Measurements from ENCODE around the gene MAPRE3.
A peak's percentile ranks its signal among the peaks of the same experiment; 100 is the strongest.

The MAPRE3 gene

GRCh38 chr2:26988058-26988860 lies 17.8 kb downstream of the MAPRE3 start:
- no peak for DNase-seq

GRCh38 chr2:26989156-26989555 lies 18.7 kb downstream of the MAPRE3 start:
- DNase-seq, result no peak

GRCh38 chr2:26991717-26992116 lies 21.3 kb downstream of the MAPRE3 start:
- DNase-seq, result no peak

- no peak for DNase-seq
Observed at GRCh38 chr2:26993768-26994167, 23.3 kb downstream of the MAPRE3 start.

GRCh38 chr2:26994983-26995382 lies 24.5 kb downstream of the MAPRE3 start:
- DNase-seq, result no peak

GRCh38 chr2:26997394-26997793 lies 27.0 kb downstream of the MAPRE3 start:
- DNase-seq, result no peak

- no peak for DNase-seq
Observed at GRCh38 chr2:26998323-26998722, 27.9 kb downstream of the MAPRE3 start.

GRCh38 chr2:27000228-27000627 lies 29.8 kb downstream of the MAPRE3 start:
- no peak for DNase-seq

GRCh38 chr2:27000995-27001394 lies 30.6 kb downstream of the MAPRE3 start:
- no peak for DNase-seq

- no peak for DNase-seq
Observed at GRCh38 chr2:27001950-27002349, 31.5 kb downstream of the MAPRE3 start.

GRCh38 chr2:27003007-27003406 lies 32.6 kb downstream of the MAPRE3 start:
- DNase-seq, result no peak

GRCh38 chr2:27003857-27004256 lies 33.4 kb downstream of the MAPRE3 start:
- no peak for DNase-seq

- DNase-seq, result no peak
Observed at GRCh38 chr2:27006602-27007415, 36.4 kb downstream of the MAPRE3 start.

- DNase-seq, result no peak
Observed at GRCh38 chr2:27007416-27008374, 37.3 kb downstream of the MAPRE3 start.

- no peak for DNase-seq
Observed at GRCh38 chr2:27008678-27009077, 38.2 kb downstream of the MAPRE3 start.

GRCh38 chr2:27009083-27009482 lies 38.6 kb downstream of the MAPRE3 start:
- DNase-seq, result no peak

- no peak for DNase-seq
Observed at GRCh38 chr2:27009716-27010115, 39.3 kb downstream of the MAPRE3 start.

- no peak for DNase-seq
Observed at GRCh38 chr2:27010139-27010538, 39.7 kb downstream of the MAPRE3 start.

- no peak for DNase-seq
Observed at GRCh38 chr2:27013738-27014137, 43.3 kb downstream of the MAPRE3 start.

GRCh38 chr2:27014771-27015433 lies 44.5 kb downstream of the MAPRE3 start:
- no peak for DNase-seq

GRCh38 chr2:27016801-27017325 lies 46.4 kb downstream of the MAPRE3 start:
- peak; percentile 52 for DNase-seq

GRCh38 chr2:27018142-27018541 lies 47.7 kb downstream of the MAPRE3 start:
- DNase-seq, result no peak
